ENCODE measurements around the gene MACROD2.
"Not testable (repeated sequence)": the region's sequence is repeated elsewhere in the genome, so short reads cannot be mapped to it uniquely, and the experiment has no call there.

The MACROD2 gene

DNA sequence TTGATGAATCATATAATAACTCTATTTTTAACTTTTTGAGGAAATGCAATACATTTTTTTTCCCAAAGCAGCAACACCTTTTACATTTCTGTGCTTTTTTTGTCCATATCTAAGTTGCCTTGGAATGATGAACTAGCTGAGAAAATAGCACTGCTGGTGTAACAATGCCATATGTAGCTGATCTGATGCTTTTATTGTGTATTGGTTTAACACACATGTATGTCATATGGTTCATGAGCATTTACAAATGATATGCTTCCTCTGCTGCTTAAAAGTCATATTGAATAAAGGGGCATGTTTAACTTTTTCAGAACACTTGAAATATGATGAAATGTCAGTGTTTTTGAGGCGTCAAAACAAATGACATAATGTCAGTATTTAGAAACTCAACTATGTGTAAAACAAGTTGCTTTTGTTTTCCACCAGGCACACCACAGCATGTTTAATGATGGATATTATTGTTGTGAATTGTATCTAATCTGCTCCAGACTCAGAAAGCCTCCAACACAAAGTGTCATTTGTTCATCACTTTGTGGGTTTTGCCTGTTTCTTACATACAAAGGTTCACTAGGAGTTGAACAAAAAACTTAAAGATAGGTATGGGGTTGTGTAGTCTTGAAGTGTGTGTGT lies 1117.9 kb downstream of the MACROD2 start:
- DNase-seq (ENCODE audit: low spot score): no peak
- TF ChIP-seq, protein P1, sequence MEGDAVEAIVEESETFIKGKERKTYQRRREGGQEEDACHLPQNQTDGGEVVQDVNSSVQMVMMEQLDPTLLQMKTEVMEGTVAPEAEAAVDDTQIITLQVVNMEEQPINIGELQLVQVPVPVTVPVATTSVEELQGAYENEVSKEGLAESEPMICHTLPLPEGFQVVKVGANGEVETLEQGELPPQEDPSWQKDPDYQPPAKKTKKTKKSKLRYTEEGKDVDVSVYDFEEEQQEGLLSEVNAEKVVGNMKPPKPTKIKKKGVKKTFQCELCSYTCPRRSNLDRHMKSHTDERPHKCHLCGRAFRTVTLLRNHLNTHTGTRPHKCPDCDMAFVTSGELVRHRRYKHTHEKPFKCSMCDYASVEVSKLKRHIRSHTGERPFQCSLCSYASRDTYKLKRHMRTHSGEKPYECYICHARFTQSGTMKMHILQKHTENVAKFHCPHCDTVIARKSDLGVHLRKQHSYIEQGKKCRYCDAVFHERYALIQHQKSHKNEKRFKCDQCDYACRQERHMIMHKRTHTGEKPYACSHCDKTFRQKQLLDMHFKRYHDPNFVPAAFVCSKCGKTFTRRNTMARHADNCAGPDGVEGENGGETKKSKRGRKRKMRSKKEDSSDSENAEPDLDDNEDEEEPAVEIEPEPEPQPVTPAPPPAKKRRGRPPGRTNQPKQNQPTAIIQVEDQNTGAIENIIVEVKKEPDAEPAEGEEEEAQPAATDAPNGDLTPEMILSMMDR (IDR thresholded peaks at IDR 0.05; ENCODE audit: extremely low read depth, missing control alignments): no peak

DNA sequence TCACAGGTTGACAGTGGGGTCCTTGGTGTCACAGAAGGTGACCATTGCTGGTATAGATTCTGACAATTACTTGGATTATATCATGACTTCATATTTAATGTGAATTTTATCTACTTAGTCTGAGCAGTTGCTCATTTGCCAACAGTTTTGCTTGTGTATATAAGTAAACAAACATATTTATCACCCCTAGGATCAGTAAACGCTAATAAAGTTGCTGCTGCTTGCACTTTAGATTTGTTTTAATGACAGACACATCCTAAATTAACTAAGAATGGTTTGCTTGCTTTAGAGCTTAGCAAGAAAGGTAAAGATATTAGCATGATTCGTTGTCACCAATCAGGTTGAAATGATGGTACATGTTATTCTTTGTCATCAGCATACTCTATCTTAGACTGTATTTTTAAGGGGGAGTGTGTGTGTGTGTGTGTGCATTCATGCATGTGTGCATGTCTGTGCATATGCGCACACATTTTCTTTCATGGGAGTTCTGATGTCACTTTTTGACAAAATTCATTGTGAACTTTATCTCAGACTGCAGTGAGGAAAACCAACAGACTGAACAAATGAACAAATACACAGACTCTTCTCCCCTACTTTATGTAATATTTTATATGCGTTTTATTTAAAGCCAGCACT lies 1124.7 kb downstream of the MACROD2 start:
- TF ChIP-seq, protein P1 (IDR thresholded peaks at IDR 0.05; ENCODE audit: extremely low read depth, missing control alignments): no peak
- no peak for DNase-seq (ENCODE audit: low spot score)

DNA sequence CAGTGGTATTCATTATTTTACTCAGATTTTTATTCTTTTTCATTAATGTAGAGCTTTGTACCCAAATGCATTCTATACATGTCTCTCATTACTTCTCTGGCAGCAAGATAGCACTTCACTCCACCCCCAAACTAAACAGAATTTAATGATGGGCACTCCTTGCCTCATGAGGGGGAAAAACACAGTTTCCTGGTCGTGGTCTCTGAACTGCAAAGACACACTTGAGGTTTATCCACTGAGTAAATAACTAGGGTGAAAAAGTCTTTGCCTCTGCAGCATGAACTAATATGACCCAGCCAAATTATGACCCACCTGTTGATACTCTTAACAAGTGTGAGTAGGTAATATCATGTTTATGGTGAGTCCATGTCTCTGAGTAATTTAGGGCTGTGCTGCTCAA lies 1127.3 kb downstream of the MACROD2 start:
- DNase-seq (ENCODE audit: low spot score): no peak
- TF ChIP-seq, protein P1 (IDR thresholded peaks at IDR 0.05; ENCODE audit: extremely low read depth, missing control alignments): no peak

DNA sequence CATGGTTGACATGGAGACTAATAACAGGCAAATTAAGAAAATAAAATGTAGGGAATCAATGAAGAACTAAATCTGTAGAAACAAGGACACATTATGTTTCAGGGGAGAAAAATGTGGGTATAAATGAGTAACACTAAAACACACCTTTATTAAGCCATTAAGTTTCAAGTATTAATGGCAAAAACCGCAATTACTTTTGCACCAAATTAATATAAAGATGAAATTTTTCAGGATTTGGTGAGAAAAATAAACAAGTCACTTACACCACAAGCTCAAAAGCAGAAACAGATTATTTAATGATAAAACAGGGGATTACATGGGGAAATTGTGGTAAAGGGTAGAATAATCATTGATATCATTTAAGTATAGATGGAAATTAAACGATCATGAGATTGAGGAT lies 1135.9 kb downstream of the MACROD2 start:
- DNase-seq (ENCODE audit: low spot score): no peak
- TF ChIP-seq, protein P1 (IDR thresholded peaks at IDR 0.05; ENCODE audit: extremely low read depth, missing control alignments): no peak

DNA sequence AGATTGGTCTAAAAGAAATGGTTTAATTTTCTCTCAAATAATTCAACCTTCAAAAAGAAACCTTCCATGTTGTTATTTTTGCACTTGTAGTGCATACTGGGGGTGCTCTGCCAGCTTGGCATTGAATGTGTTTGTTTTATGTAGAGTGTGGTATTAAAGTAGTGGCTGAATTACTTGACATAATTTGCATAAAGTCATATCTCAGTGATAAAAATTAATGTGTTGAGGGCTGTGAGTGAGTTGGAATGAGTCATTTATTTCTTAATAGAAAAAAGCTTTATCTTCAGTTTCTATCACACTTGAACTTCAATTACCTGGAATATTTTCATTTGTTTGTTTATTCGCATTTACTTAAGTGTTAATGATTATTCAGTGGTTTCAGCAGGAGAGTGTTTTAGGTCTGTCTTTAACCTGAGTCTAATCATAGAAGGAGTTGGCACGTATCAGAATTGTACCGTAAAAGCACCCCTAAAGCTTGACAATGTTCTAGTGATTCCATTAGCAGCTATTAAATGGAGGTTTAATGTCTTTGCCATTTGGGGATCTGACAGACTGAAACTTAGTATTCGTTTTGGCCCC lies 1143.3 kb downstream of the MACROD2 start:
- TF ChIP-seq, protein P1 (IDR thresholded peaks at IDR 0.05; ENCODE audit: extremely low read depth, missing control alignments): no peak
- no peak for DNase-seq (ENCODE audit: low spot score)

DNA sequence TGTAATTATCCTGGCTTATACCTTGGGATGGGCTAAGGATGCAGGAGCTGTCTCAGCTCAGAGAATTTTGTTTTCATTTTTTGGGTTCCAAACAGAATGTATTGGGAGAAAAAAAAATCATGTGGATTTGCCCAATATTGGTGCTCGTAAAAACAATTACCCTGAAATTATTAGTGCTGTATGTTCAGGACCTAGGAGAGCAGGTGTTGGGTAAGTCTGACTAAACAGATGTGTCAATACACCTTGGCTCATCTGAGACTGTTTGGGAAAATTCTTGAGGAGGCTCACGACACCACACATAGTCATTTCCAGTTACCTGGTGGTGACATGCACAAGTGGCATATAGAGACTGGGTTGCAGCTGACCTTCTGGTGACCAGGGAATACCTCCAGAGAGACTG lies 1144.2 kb downstream of the MACROD2 start:
- DNase-seq (ENCODE audit: low spot score): no peak
- TF ChIP-seq, protein P1 (IDR thresholded peaks at IDR 0.05; ENCODE audit: extremely low read depth, missing control alignments): no peak

DNA sequence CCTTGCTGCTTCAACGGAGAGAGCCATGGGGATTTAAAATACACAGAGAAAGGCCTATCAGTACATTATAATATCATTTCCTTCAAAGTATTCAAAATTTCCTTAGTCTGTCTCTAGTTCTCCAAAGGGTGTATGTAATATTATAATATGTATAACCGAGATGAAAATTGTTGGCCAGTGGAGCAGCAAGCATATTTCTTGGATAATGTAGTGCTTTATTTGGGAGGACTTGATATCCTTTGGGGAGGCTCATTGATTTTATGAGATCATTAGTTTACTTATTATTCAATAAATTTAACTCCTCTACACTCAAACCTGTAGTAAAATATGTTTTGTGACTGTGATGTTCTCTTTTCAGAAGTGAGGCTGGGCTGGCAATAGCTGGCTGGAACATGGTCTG lies 1145.0 kb downstream of the MACROD2 start:
- TF ChIP-seq, protein P1 (IDR thresholded peaks at IDR 0.05; ENCODE audit: extremely low read depth, missing control alignments): no peak
- DNase-seq (ENCODE audit: low spot score): no peak

DNA sequence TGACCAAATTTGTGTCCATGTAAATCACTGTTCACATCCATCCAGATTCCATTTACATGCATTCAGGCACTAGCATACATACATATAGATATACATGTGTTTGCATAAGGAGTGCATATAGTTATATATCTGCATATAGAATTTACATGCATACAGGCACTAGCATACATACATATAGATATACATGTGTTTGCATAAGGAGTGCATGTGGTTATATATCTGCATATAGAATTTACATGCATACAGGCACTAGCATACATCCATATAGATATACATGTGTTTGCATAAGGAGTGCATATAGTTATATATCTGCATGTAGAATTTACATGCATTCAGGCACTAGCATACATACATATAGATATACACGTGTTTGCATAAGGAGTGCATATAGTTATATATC lies 1145.6 kb downstream of the MACROD2 start:
- DNase-seq (ENCODE audit: low spot score): not testable (repeated sequence)
